Neutrophil (primary cell): ENCODE data around the gene NYAP2.

Source experiments
- H3K27ac ChIP-seq: fragments of 200-600 bp; sonication (generic); 2 replicates; pipeline ENCODE4 v1.5.1; 2016; ENCODE audit warnings: mild to moderate bottlenecking, moderate library complexity
- H3K27me3 ChIP-seq: fragments of 200-600 bp; sonication (generic); 2 replicates; pipeline ENCODE4 v1.6.0; 2016; ENCODE audit warnings: mild to moderate bottlenecking
- H3K36me3 ChIP-seq: fragments of 200-600 bp; sonication (generic); 2 replicates; pipeline ENCODE4 v1.5.1; 2017
- H3K4me1 ChIP-seq, 2 experiments: fragments of 200-600 bp in 1 of 2; sonication (generic) in 1 of 2; 1 replicate in 1 of 2; 2 replicates in 1 of 2; pipeline versions ENCODE4 v1.5.1 to v1.6.1; 2013 to 2016; ENCODE audit warnings: low read depth in 1 of 2, low read length in 1 of 2, mild to moderate bottlenecking in 1 of 2, moderate library complexity in 1 of 2; ENCODE audit not compliant: control insufficient read depth in 1 of 2, insufficient read depth in 1 of 2
- H3K4me3 ChIP-seq, 2 experiments: fragments of 200-600 bp in 1 of 2; sonication (generic) in 1 of 2; 1 replicate in 1 of 2; 2 replicates in 1 of 2; pipeline ENCODE4 v1.5.1; 2013 to 2016; ENCODE audit warnings: low read depth in 1 of 2, low read length in 1 of 2, mild to moderate bottlenecking in 1 of 2, moderate library complexity in 1 of 2
- H3K9me3 ChIP-seq: fragments of 200-600 bp; sonication (generic); 2 replicates; pipeline ENCODE4 v1.5.1; 2016
- TF ChIP-seq, protein P1 (sequence below): fragments of 200-600 bp; sonication (generic); IDR thresholded peaks from 2 replicates; pipeline ENCODE4 v1.5.1; 2016; ENCODE audit warnings: antibody characterized with exemption

The NYAP2 gene

DNA sequence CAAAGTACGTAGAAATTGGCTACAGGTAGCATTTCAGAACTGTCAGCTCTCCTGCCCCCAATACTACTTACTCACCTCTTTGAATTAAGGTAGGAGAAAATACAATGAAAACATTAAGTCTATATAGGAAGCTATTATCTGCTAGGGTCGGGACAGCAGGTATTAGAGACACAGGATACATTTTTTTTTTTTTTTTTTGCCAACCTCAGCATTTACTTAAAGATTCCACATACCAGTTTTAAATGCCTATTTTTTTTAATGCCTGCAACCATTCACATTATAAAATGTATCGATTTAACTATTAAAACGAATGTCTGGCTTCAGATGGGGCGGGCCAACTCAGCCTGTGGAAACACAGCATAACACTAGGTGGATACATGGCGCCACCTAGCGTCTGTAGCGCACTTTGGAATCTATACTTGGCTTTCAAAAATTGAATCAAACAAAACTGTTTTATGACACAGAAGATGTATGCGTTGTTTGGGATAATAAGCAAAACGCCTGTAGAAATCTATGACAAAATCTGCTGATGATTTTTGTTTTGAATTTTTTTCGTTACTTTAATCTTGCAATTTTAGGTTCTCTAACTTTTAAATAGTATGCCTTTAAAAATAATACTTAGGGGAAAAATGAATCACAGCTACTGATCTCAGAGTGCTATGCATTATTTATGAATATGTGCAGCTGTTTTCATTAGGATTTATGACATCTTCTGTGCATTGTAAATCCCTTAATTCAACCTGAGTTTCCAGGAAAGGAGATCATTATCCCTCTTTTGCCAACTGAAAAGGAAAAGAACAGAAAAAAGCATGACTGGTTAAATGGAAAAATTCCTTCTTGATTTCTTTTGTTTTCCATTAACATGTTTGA, 261.0 kb downstream of the NYAP2 start:
- Histone ChIP-seq H3K36me3 (no peaks in the 10 kb centered on the region), H3K4me3 (no peak overlapping the region), H3K4me1 (no peaks in the 10 kb centered on the region), H3K27me3 (no peaks in the 10 kb centered on the region), H3K27ac (no peak overlapping the region), H3K9me3 (no peaks in the 10 kb centered on the region)
- TF ChIP-seq, protein P1, sequence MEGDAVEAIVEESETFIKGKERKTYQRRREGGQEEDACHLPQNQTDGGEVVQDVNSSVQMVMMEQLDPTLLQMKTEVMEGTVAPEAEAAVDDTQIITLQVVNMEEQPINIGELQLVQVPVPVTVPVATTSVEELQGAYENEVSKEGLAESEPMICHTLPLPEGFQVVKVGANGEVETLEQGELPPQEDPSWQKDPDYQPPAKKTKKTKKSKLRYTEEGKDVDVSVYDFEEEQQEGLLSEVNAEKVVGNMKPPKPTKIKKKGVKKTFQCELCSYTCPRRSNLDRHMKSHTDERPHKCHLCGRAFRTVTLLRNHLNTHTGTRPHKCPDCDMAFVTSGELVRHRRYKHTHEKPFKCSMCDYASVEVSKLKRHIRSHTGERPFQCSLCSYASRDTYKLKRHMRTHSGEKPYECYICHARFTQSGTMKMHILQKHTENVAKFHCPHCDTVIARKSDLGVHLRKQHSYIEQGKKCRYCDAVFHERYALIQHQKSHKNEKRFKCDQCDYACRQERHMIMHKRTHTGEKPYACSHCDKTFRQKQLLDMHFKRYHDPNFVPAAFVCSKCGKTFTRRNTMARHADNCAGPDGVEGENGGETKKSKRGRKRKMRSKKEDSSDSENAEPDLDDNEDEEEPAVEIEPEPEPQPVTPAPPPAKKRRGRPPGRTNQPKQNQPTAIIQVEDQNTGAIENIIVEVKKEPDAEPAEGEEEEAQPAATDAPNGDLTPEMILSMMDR: no peak

DNA sequence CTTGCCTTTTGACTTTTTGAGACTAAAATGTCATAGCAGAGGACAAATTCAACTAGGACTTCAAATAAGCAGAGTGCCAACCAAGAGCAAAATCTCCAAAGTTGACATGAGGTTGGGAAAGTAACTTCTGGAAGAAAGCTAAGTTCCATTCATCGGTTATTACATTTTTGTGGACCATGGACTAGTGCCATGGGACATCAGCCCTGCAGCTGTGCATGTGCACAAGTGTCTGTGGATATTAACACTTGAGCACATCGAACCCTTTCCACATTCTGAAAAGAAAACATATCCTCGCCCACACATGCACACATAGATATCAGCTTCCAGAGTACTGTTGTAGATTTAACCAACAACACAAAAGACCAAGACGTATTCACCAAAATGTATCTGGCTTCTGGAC, 262.6 kb downstream of the NYAP2 start:
- Histone ChIP-seq H3K27ac (no peak overlapping the region), H3K4me3 (no peak overlapping the region), H3K27me3 (no peaks in the 10 kb centered on the region), H3K9me3 (no peaks in the 10 kb centered on the region), H3K4me1 (no peaks in the 10 kb centered on the region), H3K36me3 (no peaks in the 10 kb centered on the region)
- TF ChIP-seq, protein P1: no peak

- TF ChIP-seq, protein P1: no peak
- no peaks in the 10 kb centered on the region for H3K4me1 ChIP-seq
- H3K9me3 ChIP-seq: no peaks in the 10 kb centered on the region
- H3K4me3 ChIP-seq: no peak overlapping the region
- H3K27me3 ChIP-seq: no peaks in the 10 kb centered on the region
- H3K27ac ChIP-seq: no peak overlapping the region
- H3K36me3 ChIP-seq: no peaks in the 10 kb centered on the region
Measured at GRCh38 chr2:225667445-225667844, 267.9 kb downstream of the NYAP2 start.

GRCh38 chr2:225668606-225669266, 269.2 kb downstream of the NYAP2 start:
- H3K27ac ChIP-seq: no peak overlapping the region
- no peaks in the 10 kb centered on the region for H3K9me3 ChIP-seq
- H3K27me3 ChIP-seq: no peaks in the 10 kb centered on the region
- H3K4me3 ChIP-seq: no peak overlapping the region
- TF ChIP-seq, protein P1: no peak
- no peaks in the 10 kb centered on the region for H3K36me3 ChIP-seq
- no peaks in the 10 kb centered on the region for H3K4me1 ChIP-seq

DNA sequence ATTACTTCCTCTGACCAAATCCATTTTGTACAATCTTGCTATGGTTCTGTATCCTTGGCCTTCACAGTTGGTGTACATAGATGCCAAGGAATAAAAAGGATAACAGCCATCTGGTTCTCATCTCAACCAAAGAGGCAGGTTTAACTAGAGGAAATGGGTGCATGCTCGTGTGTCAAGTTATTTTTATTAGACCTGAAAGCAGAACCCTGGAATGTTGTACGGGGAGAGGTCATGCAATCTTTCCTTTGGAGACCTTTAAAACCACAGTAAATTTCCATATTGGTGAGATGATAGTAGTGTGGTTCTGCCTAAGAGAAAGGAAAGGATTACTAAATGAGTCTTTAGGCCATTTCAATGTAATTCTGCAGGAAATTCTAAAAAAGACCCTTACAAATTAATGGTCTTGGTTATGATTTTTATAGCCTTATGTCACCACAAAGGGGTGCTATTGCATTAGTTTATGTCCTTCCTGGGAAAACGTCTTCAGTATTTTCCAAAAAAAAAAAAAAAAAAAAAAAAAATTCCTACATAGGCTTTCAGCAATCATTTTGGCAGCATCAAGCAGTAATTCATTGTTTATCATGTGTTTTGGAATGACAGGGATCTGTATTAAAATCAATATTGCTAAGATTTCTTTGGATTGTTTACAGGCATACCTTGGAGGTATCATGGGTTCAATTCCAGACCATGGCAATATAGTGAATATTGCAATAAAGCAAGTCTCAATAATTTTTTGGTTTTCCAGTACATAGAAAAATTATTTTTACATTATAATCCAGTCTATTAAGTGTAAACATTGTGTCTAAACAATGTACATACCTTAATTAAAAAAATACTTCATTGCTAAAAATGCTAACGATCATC, 270.8 kb downstream of the NYAP2 start:
- H3K4me1 ChIP-seq: no peaks in the 10 kb centered on the region
- no peaks in the 10 kb centered on the region for H3K36me3 ChIP-seq
- H3K9me3 ChIP-seq: no peaks in the 10 kb centered on the region
- no peaks in the 10 kb centered on the region for H3K27me3 ChIP-seq
- no peak overlapping the region for H3K4me3 ChIP-seq
- H3K27ac ChIP-seq: no peak overlapping the region
- TF ChIP-seq, protein P1: no peak
